GM12891 (cell line): Measurements from ENCODE around the gene CASP2.

Source experiments
- PAX5 ChIP-seq: IDR thresholded peaks from 2 replicates; pipeline ENCODE4 v1.6.1; 2011; ENCODE audit warnings: low read length, moderate library complexity, mild to moderate bottlenecking; ENCODE audit not compliant: insufficient read depth, severe bottlenecking
- POLR2A ChIP-seq: IDR thresholded peaks from 2 replicates; pipeline ENCODE4 v1.6.1; 2011; ENCODE audit warnings: low read depth, low read length, control low read depth
- POLR2AphosphoS5 ChIP-seq: IDR thresholded peaks from 2 replicates; pipeline ENCODE4 v1.6.1; 2011; ENCODE audit warnings: low read depth, low read length, control low read depth
- POU2F2 ChIP-seq: IDR thresholded peaks from 2 replicates; pipeline ENCODE4 v1.6.1; 2011; ENCODE audit warnings: low read depth, mild to moderate bottlenecking, control low read depth, low read length, moderate library complexity
- SPI1 ChIP-seq: IDR thresholded peaks from 2 replicates; pipeline ENCODE4 v1.6.1; 2011; ENCODE audit warnings: low read depth, low read length, control low read depth
- TAF1 ChIP-seq: IDR thresholded peaks from 2 replicates; pipeline ENCODE4 v1.6.1; 2011; ENCODE audit warnings: low read depth, low read length, control low read depth

GRCh38 chr7:143329471-143330170, 41.5 kb downstream of the CASP2 start:
- TF ChIP-seq POLR2AphosphoS5 = no peak
- no peak for TF ChIP-seq POLR2A
- TF ChIP-seq POU2F2 = no peak
- TF ChIP-seq SPI1 = no peak
- no peak for TF ChIP-seq TAF1
- TF ChIP-seq PAX5 = no peak
